Activated CD4-positive, alpha-beta T cell treated with anti-CD3 and anti-CD28 coated beads, Interleukin-10, Interleukin-2, amounts not matched to agents 100 ng/mL and 50 ng/mL, durations not matched to agents 16 hours and 8 hours (primary cell): ENCODE data around the gene LRRC49.
"Not testable (repeated sequence)": the region's sequence is repeated elsewhere in the genome, so short reads cannot be mapped to it uniquely, and the experiment has no call there.

Source experiments
- DNase-seq: peaks from one replicate; pipeline ENCODE4 v3.0.0-alpha.2; 2020

LRRC49 gene

DNA sequence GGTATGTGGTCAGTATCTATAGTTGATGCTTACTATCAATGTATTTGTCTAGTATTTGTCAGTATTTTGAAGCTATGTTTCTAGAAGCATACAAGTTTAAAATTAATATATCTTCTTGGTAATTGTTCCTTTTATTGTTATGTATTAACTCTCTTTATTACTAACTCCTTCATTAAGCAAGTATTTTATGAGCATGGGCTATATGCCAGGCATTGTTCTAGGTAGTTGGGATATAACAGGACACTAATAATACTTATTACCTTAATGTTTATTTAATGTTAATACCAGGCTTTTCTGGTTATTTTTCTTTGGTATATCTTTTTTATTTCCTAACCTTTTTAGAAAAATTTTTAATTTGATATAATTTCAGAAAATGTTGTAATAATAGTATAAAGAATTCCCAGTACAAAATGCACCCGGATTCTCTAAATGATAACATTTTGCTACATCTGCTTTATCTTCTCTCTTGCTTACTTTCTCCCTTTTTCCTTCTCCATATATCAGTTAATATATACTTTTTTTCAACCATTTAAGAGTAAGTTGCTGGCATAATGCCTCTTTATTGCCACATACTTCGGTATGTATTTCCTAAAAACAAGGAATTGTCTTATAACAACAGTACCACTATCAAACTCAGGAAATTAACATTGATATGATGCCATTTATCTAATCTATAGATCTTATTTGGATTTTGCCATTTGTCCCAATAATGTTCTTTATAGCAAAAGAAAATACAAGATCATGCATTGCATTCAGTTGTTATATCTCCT, 30.9 kb downstream of the LRRC49 start:
- DNase-seq, result no peak

DNA sequence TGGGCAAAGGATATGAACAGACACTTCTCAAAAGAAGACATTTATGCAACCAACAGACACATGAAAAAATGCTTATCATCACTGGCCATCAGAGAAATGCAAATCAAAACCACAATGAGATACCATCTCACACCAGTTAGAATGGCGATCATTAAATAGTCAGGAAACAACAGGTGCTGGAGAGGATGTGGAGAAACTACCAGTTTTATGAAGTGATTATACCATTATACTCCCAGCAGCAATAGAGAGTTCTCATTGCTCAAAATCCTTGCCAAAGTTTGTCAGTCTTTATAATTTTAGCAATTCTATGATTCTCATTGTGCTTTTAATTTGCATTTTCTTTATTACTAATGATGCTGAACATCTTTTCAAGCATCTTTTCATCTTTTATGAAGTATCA, 34.3 kb downstream of the LRRC49 start:
- DNase-seq, result not testable (repeated sequence)

DNA sequence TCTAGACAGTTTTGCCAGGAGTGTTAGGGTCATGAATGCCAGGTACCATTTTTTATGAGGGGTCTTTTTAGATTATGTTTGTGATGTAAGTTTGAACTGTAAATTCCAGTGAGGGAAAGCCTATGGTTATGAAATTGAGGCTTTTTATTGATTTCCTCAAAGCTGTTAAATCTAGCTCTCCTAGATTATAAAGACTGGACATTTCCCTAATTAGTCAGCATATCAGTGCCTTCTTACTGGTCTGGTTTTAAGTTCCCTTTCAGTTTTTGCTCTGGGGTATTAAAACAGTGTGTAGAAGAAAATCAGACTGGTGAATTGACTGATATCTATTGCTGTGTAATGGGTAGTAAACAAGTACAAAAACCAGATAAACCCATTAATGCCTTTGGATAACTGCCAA, 39.2 kb downstream of the LRRC49 start:
- no peak for DNase-seq

DNA sequence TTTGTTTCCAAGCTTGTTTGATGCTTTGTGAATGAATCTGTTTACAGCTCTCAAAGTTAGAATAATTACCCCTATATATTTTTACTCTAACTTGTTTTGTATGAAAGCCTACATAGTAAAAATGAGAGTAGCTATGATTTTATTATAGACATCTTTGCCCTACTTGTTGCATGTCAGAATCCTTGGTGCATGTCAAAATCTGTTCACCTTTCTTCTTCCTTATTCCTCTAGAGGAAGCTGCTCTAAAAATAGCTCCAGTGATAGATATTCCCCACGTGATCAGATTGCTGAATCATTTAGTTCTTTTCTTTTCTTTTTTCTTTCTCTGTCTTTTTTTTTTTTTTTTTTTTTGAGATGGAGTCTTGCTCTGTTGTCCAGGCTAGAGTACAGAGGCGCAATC, 39.8 kb downstream of the LRRC49 start:
- no peak for DNase-seq

DNA sequence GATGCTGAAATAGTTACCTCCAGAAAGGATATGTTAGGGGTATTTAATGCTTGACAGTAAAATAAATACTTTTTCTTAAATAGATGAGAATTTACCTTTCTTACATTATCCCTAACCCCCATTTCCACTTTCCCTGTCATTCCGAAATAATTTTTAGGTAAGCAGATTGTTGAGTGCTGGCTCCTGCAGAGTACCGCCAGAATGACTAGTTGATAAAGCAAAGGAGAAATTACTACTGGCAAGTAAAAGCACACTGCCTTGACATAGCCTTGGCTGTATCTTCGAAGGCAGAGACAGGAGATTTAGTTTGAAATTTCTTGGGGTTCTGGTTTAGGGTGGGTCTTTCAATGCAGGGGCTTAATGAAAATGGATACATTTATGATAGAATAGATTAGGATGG, 40.8 kb downstream of the LRRC49 start:
- DNase-seq, result no peak

DNA sequence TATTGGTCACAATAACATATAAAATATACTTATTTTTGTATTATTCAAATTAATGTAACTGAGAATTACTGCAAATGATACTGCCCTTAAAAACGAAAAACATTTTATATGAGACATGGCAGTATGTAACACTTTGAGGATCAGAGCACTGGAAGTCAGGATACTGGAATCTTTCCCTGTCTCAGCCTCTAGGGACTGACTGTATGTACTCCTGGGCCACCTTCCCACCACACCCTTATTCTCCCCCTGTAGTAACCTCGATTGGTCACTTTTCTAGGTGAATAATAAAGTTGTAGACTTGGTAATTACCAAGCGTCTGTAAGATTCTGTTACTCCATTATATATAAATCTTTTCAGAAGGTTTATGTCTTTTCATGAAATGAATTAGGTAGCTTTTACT, 43.0 kb downstream of the LRRC49 start:
- DNase-seq, result no peak

DNA sequence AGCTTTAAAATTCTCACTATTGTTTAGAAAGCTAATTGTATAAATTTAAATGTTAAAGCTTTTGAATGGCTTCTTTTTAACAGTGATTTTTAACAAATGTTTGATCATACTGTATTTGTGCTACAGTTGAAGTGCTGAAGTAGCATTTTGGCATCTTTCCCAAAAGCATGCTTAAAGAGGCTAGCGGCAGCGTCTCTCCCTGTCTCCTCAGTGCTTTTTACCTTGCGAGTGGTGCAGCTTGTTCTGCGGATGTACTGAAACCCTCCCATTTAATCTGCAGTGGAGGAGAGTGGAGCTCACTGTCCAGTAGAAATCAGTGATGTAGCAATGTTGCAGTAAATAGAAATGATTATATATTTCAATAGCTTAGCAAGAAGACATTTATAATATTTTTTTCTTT, 43.7 kb downstream of the LRRC49 start:
- no peak for DNase-seq

DNA sequence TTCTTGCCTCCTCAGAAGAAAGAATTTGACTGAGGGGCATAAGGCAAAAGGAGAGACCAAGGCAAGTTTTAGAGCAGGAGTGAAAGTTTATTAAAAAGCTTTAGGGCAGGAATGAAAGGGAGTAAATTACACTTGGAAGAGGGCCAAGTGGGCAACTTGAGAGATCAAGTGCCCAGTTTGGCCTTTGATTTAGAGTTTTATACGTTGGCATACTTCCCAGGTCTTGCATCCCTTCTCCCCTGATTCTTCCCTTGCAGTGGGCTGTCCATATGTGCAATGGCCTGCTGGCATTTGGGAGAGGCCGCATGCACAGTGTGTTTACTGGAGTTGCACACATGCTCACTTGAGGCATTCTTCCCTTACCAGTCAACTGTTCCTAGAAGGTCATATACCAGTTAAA, 50.7 kb downstream of the LRRC49 start:
- not testable (repeated sequence) for DNase-seq

DNA sequence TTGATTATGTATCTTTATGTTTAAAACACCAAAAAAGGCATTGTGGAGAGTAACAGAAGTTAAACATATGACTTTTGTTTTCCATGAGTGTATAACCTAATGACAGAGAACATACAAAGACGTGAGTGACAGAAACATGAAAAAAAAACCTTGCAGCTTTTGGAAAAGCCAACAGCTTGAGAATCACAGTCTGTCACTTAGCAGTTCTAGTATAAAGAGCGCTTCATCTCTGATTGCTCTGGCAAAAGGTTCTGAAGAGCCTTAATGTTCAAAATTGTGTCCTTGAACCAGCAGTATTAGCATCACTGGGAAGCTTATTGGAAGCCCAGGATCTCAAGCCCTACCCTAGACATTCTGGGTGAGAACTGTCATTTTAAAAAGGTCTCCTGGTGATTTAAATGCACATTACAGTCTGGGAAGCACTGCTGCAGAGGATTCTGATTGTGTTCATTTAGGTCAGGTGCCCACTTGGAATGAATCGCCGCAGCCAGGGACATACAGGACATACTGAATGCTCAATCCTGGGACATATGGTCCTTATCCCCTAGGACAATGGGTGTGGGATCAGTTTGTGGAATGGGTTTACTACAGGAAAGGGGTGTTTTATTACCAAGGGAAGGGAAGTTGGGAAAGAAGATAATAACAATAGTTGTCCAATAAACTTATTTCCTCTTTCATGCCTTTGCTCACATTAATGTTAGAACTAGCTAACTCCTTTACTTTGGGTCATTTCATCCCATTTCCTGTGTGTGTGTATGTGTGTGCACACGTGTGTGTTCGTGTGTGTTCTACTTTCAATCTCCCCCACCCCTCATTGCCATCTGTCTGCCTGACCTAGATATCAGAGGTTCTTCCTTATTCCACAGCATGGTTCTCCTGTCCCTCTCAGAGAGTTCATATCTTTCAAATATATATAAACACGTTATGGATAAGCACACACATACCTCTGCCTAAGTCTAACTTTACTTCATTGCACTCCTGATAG, 55.0 kb downstream of the LRRC49 start:
- no peak for DNase-seq

DNA sequence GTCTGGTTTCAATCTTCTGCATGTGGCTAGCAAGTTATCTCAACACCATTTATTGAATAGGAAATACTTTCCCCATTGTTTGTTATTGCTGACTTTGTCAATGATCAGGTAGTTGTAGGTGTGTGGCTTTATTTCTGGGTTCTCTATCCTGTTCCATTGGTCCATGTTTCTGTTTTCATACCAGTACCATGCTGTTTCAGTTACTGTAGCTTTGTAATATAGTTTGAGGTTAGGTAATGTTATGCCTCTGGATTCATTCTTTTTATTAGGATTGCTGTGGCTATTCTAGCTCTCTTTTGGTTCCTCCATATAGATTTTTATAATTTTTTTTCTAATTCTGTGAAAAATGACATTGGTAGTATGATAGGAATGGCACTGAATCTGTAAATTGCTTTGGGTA, 58.3 kb downstream of the LRRC49 start:
- DNase-seq, result no peak

DNA sequence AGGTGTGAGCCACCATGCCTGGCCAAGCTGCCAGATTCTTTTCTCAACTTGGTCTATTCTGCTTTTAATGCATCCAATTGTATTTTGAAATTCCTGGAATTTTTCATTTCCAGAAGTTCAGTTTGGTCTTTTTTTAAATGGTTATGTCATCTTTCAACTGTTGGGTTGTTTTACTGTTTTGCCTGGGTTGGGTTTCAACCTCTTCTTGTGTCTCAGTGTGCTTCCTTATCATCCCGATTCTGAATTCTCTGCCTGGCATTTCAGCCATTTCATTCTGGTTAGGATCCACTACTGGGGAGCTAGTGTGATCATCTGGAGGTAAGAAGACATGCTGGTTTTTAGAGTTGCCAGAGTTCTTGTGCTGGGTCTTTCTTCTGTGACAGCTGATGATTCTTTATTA, 61.5 kb downstream of the LRRC49 start:
- no peak for DNase-seq

DNA sequence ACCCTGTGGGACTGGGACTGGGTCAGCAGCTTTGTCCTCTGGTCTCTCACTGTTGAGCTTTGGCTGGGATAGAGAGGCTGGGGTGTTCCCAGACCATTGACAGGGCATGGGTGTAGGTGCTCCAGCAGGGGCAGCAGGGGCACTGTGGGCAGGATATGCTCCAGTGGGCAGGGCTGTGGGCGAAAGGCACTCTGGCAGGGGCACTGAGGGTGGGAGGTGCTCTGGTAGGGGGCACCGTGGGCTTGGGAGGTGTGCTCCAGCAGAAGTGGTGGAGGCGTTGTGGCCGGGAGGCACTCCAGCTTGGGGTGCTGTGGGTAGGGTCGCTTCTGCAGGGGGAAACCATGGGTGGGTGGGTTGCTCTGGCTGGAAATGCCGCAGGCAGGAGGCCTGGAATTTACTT, 62.1 kb downstream of the LRRC49 start:
- DNase-seq, result no peak

DNA sequence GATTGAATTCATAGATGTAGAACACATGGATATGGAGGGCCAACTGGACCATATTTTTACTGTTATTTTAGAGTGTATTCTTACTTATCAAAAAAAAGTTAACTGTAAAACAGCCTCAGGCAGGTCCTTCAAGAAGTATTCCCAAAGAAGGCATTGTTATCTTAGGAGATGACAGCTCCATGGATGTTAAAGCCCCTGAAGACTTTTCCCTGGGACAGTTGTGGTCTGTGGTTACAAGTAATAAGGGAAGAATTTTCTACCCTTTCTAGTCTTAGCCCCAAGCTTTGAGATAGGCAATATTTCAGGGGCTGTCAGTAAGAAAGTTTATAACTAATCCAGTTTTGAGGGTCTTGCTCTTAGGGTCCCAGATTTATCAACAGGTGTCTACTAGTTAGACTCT, 62.5 kb downstream of the LRRC49 start:
- no peak for DNase-seq

DNA sequence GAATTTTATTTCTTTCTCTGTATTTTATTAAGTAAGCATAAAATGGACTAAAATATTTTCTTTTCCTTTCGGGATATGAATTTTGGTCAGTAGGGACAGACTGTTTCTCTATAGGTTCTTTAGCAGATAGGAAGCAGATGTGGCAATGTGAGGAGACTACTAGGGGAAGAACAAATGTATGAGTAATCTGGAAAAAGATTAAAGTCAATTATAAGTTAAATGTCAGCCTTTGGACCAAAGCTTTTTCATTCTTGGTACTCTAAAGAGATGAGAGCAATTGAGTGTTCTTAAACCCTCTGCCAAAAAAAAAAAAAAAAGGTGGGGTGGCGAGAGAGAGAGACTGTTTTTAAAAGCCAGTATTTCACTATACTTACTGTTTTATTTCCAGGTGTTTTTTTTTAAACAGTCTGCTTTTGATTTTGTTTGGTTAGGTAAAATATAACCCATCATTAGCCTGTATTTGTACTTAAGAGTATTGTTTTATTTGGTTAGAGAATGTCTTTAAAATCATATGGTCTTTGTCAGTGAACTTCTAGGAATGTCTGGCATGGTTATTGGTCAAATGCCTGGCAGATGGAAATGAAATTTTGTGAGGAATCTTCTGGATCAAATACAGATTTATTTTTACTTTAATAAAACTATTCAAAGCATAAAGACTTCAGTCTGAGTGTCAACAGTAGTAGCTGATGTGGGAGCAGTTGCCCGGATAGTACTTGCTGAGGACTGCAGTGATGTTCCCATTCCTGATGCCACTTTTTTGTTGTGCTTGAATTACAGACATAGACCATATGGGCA, 63.8 kb downstream of the LRRC49 start:
- no peak for DNase-seq

DNA sequence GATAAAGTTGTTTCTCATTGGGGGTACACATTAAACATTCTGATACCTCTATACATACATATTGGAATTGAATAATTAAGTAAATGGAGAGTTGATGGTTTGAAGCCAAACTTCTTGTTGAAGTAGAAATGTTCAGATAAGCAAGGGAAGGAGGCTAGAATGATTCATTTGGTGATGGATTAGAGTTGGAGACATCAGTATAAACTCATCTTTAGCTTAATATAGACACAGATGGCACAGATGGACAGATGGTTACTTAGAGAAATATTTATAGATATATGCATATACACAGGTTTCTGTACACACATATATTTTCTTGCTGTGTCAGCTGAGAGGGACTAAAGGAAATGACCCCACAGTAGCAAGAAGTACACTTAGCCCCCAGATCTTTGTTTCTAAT, 69.5 kb downstream of the LRRC49 start:
- DNase-seq, result no peak

DNA sequence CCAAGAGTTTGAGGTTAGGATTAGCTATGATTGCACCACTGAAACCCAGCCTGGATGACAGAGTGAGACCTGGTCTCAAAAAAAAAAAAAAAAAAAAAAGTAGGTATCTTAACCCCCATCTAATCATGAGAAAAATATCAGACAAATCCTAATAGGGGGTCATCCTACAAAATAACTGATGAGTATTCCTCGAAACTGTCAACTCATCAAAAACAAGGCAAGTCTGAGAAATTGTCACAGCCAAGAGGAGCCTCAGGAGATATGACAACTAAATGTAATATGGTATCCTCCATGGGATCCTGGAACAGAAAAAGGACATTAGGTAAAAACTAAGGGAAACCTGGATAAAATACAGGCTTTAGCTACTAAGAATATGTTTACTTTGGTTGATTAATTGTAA, 70.6 kb downstream of the LRRC49 start:
- DNase-seq, result no peak

DNA sequence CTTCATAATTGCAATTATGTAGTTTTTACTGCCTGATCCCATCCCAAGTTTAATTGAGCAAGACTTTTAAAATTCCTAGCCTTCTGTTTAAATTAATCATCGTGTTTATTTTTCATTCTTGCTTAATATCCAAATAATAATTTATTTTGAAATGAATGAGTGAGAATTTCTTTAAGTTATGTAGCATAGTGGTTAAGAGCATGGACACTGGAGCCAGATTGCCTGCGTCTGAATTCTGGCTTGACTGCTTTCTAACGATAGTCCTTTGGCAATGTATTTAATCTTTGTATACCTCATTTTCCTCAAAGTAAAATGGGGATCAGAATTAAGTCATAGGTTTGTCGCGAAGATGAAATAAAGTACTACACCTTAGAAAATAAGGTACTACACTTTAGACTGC, 71.4 kb downstream of the LRRC49 start:
- no peak for DNase-seq

DNA sequence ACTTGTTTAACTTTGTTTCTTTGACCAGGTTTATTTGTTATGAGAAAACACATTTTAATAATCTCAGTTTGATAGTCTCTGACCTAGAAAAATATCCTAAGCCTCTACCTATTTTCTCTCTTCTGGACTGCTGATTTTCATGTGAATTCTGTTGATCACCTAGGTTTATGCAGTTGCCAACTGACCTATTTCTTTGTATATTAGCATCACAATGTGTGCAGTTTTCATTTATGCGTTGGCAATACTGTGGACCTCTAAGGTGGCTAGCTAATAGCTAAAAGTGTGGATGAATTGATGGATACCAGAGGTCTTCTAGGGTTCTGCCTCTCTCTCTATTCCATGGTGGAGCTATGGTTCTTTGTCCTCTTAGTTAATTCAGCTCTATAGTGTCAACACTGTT, 72.1 kb downstream of the LRRC49 start:
- no peak for DNase-seq

DNA sequence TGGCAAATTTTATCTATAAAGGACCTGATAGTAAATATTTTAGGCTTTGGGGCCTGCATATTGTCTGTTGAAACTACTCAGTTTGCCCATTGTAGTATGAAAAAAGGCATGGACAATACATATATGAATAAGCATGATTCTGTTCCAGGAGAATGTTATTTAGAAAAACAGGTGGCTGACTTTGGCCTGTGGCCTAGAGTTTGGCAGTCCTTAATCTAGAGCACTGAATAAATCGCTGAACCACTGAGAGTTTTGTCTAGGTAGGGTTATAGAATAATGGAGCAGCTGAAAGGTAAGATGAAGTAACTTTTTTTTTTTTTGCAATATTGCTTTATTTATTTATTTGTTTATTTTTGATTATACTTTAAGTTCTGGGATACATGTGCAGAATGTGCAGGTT, 75.0 kb downstream of the LRRC49 start:
- no peak for DNase-seq

DNA sequence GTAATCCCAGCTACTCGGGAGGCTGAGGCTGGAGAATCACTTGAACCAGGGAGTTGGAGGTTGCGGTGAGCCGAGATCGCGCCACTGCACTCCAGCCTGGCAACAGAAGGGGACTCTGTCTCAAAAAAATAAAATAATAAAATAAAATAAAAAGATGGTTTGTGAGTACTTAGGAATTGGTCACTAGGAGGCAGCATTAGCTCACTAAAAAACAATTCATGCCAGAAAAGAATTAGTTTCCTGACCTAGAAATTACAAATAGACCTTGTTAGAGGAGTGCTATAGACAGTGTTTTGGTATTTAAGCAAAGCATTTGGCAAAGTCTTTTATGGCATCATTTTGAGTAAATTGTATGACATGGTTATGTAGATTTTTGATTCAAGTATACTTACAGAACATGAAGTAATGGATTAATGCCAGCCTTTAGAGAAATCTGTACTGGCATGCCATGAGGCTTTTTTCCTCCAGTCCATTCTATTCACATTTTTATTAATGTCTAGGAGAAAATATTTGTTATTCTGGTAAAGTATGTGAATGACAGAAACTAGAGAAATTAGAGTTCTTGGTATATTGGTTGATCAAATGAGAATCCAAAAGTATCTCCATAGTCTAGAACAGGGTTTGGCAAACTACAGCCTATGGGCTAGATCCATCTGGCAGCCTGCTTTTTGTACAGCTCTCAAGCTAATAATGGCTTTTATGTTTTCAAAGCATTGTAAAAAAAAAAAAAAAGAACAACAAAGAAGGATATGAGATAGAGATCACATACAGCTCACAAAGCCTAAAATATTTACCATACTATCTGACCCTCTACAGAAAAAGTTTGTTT, 81.6 kb downstream of the LRRC49 start:
- no peak for DNase-seq

DNA sequence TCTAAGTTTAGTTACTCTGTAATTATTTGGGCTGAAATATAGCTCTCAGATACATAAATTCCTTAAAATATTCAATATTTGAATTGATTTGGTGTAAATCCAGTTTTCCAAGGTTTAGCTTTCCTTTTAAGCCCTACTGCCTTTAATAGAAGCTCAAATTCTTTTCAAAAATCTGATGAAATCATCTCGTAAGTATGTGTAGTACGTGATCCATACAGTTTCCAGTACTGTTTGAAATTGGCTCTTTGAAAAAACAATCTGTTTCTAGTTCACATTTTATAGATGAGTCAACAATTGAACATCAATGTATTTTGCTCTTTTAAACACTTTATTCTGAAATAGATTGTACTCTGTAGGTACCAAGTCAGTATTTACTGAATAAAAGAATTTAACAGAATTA, 84.2 kb downstream of the LRRC49 start:
- DNase-seq, result no peak

DNA sequence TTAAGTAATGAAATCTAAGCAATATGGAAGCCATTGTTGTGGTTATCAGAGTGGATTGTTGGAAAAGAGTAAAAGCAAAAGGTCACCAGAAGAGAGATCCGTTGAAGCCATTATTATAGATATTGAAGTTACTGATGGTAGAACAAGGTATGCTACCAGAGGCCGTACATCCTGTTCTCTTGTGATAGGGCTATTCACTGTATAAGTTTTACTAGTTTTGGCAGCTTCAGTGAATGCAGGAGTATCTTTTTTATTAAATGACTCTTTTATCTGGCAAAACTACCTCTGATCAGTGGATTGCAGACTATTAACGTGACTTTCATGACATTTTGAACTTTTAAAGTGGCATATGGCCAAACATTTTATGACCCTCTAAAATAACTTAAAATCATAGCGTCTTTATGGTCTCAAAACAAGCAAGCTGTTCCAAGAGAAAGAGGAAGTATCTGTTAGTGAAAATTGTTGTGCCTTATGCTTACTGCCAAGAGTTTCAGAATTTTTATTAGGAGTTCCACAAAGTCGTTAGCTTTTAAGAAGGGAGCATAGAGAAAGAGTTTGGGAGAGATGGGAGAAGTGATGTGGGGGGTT, 102.9 kb downstream of the LRRC49 start:
- no peak for DNase-seq
